Measurements from ENCODE around the gene OBSCN. TPM values are rescaled to one million over a fixed set of nuclear protein-coding genes. Genes with fewer than 3 reads are reported as not detected.

OBSCN gene
- total RNA-seq, 2 experiments from 2014 or later, result 14.3 to 14.9 TPM

- ChIA-PET CTCF (no interaction called here), POLR2A (no interaction called here)
- H3K4me3 Mint-ChIP-seq, result no peak overlapping the region
- H3K27me3 Mint-ChIP-seq, result no peaks in the 10 kb centered on the region
- no peak for DNase-seq
- no peaks in the 10 kb centered on the region for H3K4me1 Mint-ChIP-seq (ENCODE audit: low read depth)
- H3K27ac Mint-ChIP-seq, result no peak overlapping the region
- intact Hi-C loops (cut with micrococcal nuclease), result no loop called here
- H3K9me3 Mint-ChIP-seq, result peaks cover 7% of the 10 kb centered on the region
- peaks cover 6% of the 10 kb centered on the region for H3K36me3 Mint-ChIP-seq
Measured at GRCh38 chr1:228292609-228292911, 84.7 kb downstream of the OBSCN start.

- Mint-ChIP-seq H3K9me3 (peaks cover 12% of the 10 kb centered on the region), H3K27ac (no peak overlapping the region), H3K36me3 (peaks cover 10% of the 10 kb centered on the region), H3K4me3 (no peak overlapping the region), H3K4me1 (ENCODE audit: low read depth) (no peaks in the 10 kb centered on the region), H3K27me3 (no peaks in the 10 kb centered on the region)
- DNase-seq, result no peak
- ChIA-PET POLR2A (no interaction called here), CTCF (no interaction called here)
- intact Hi-C loops (cut with micrococcal nuclease), result loop anchor here (1.0 kb wide), 1 partner anchor 35 kb away; no protein-coding TSS in a partner anchor
Measured at GRCh38 chr1:228293393-228293792, 85.5 kb downstream of the OBSCN start.

- no peak overlapping the region for H3K27ac Mint-ChIP-seq
Measured at GRCh38 chr1:228293816-228294500, 86.1 kb downstream of the OBSCN start.

GRCh38 chr1:228294717-228295116 is 86.9 kb downstream of the OBSCN start:
- H3K4me3 Mint-ChIP-seq, result no peak overlapping the region
- peaks cover 12% of the 10 kb centered on the region for H3K9me3 Mint-ChIP-seq
- intact Hi-C loops (cut with micrococcal nuclease), result no loop called here
- H3K27ac Mint-ChIP-seq, result no peak overlapping the region
- no peaks in the 10 kb centered on the region for H3K27me3 Mint-ChIP-seq
- ChIA-PET CTCF (no interaction called here), POLR2A (no interaction called here)
- no peak for DNase-seq
- peaks cover 12% of the 10 kb centered on the region for H3K36me3 Mint-ChIP-seq
- H3K4me1 Mint-ChIP-seq (ENCODE audit: low read depth), result no peaks in the 10 kb centered on the region

More at GRCh38 chr1:228293816-228294500, 86.1 kb downstream of the OBSCN start:
- Mint-ChIP-seq H3K36me3 (peaks cover 10% of the 10 kb centered on the region), H3K9me3 (peaks cover 12% of the 10 kb centered on the region), H3K4me1 (ENCODE audit: low read depth) (no peaks in the 10 kb centered on the region), H3K4me3 (no peak overlapping the region), H3K27me3 (no peaks in the 10 kb centered on the region)
- ChIA-PET CTCF (no interaction called here), POLR2A (no interaction called here)
- DNase-seq, result no peak
- intact Hi-C loops (cut with micrococcal nuclease), result loop anchor here (1.0 kb wide), 1 partner anchor 34 kb away; no protein-coding TSS in a partner anchor

- Mint-ChIP-seq H3K4me3 (no peak overlapping the region), H3K4me1 (ENCODE audit: low read depth) (no peaks in the 10 kb centered on the region), H3K27ac (no peak overlapping the region), H3K9me3 (peaks cover 13% of the 10 kb centered on the region), H3K36me3 (peaks cover 16% of the 10 kb centered on the region), H3K27me3 (no peaks in the 10 kb centered on the region)
- POLR2A ChIA-PET, result no interaction called here
- CTCF ChIA-PET, result no interaction called here
- intact Hi-C loops (cut with micrococcal nuclease), result no loop called here
- DNase-seq, result no peak
Measured at GRCh38 chr1:228295201-228295600, 87.4 kb downstream of the OBSCN start.

GRCh38 chr1:228295981-228296380 is 88.1 kb downstream of the OBSCN start:
- POLR2A ChIA-PET, result no interaction called here
- no peak overlapping the region for H3K27ac Mint-ChIP-seq
- intact Hi-C loops (cut with micrococcal nuclease), result no loop called here
- peaks cover 19% of the 10 kb centered on the region for H3K9me3 Mint-ChIP-seq
- no peaks in the 10 kb centered on the region for H3K4me1 Mint-ChIP-seq (ENCODE audit: low read depth)
- no peak overlapping the region for H3K4me3 Mint-ChIP-seq
- no peaks in the 10 kb centered on the region for H3K27me3 Mint-ChIP-seq
- no peak for DNase-seq
- CTCF ChIA-PET, result no interaction called here
- peaks cover 20% of the 10 kb centered on the region for H3K36me3 Mint-ChIP-seq

GRCh38 chr1:228297242-228297641 is 89.4 kb downstream of the OBSCN start:
- Mint-ChIP-seq H3K27ac (no peak overlapping the region), H3K4me3 (no peak overlapping the region), H3K36me3 (peaks cover 30% of the 10 kb centered on the region), H3K9me3 (peaks cover 31% of the 10 kb centered on the region), H3K27me3 (no peaks in the 10 kb centered on the region), H3K4me1 (ENCODE audit: low read depth) (no peaks in the 10 kb centered on the region)
- intact Hi-C loops (cut with micrococcal nuclease), result no loop called here
- ChIA-PET POLR2A (no interaction called here), CTCF (no interaction called here)
- DNase-seq, result no peak

- H3K4me3 Mint-ChIP-seq, result no peak overlapping the region
- DNase-seq, result no peak
- ChIA-PET POLR2A (no interaction called here), CTCF (no interaction called here)
- intact Hi-C loops (cut with micrococcal nuclease), result no loop called here
- peaks cover 36% of the 10 kb centered on the region for H3K36me3 Mint-ChIP-seq
- H3K27me3 Mint-ChIP-seq, result no peaks in the 10 kb centered on the region
- no peak overlapping the region for H3K27ac Mint-ChIP-seq
- no peaks in the 10 kb centered on the region for H3K4me1 Mint-ChIP-seq (ENCODE audit: low read depth)
- H3K9me3 Mint-ChIP-seq, result peaks cover 36% of the 10 kb centered on the region
Measured at GRCh38 chr1:228297822-228298221, 90.0 kb downstream of the OBSCN start.

- peaks cover 40% of the 10 kb centered on the region for H3K36me3 Mint-ChIP-seq
- intact Hi-C loops (cut with micrococcal nuclease), result no loop called here
- no peaks in the 10 kb centered on the region for H3K27me3 Mint-ChIP-seq
Measured at GRCh38 chr1:228298471-228298870, 90.6 kb downstream of the OBSCN start.

GRCh38 chr1:228299211-228299610 is 91.4 kb downstream of the OBSCN start:
- Mint-ChIP-seq H3K4me3 (no peak overlapping the region), H3K36me3 (peaks cover 42% of the 10 kb centered on the region), H3K4me1 (ENCODE audit: low read depth) (no peaks in the 10 kb centered on the region), H3K27ac (no peak overlapping the region), H3K27me3 (no peaks in the 10 kb centered on the region), H3K9me3 (peaks cover 46% of the 10 kb centered on the region)
- ChIA-PET CTCF (interaction anchor here (0.6 kb wide), 1 partner anchor 201 kb away, joined by 3 read pairs; no protein-coding TSS in a partner anchor), POLR2A (no interaction called here)
- DNase-seq, result no peak
- intact Hi-C loops (cut with micrococcal nuclease), result no loop called here

More at GRCh38 chr1:228298471-228298870, 90.6 kb downstream of the OBSCN start:
- no peak for DNase-seq
- Mint-ChIP-seq H3K27ac (no peak overlapping the region), H3K9me3 (peaks cover 43% of the 10 kb centered on the region), H3K4me3 (no peak overlapping the region), H3K4me1 (ENCODE audit: low read depth) (no peaks in the 10 kb centered on the region)
- ChIA-PET CTCF (no interaction called here), POLR2A (no interaction called here)

- ChIA-PET POLR2A (no interaction called here), CTCF (no interaction called here)
- Mint-ChIP-seq H3K9me3 (peaks cover 46% of the 10 kb centered on the region), H3K4me3 (no peak overlapping the region), H3K36me3 (peaks cover 42% of the 10 kb centered on the region), H3K27ac (no peak overlapping the region), H3K27me3 (no peaks in the 10 kb centered on the region), H3K4me1 (ENCODE audit: low read depth) (no peaks in the 10 kb centered on the region)
- intact Hi-C loops (cut with micrococcal nuclease), result no loop called here
- DNase-seq, result no peak
Measured at GRCh38 chr1:228299901-228300300, 92.1 kb downstream of the OBSCN start.

- peaks cover 44% of the 10 kb centered on the region for H3K9me3 Mint-ChIP-seq
- no peaks in the 10 kb centered on the region for H3K4me1 Mint-ChIP-seq (ENCODE audit: low read depth)
- intact Hi-C loops (cut with micrococcal nuclease), result no loop called here
- CTCF ChIA-PET, result no interaction called here
- H3K27ac Mint-ChIP-seq, result no peak overlapping the region
- H3K27me3 Mint-ChIP-seq, result no peaks in the 10 kb centered on the region
- POLR2A ChIA-PET, result no interaction called here
- no peak overlapping the region for H3K4me3 Mint-ChIP-seq
- peaks cover 41% of the 10 kb centered on the region for H3K36me3 Mint-ChIP-seq
- no peak for DNase-seq
Measured at GRCh38 chr1:228302086-228302485, 94.2 kb downstream of the OBSCN start.

- no peak overlapping the region for H3K4me3 Mint-ChIP-seq
- POLR2A ChIA-PET, result no interaction called here
Measured at GRCh38 chr1:228303596-228303995, 95.8 kb downstream of the OBSCN start.

More at GRCh38 chr1:228303596-228303995, 95.8 kb downstream of the OBSCN start:
- Mint-ChIP-seq H3K27ac (no peak overlapping the region), H3K27me3 (no peaks in the 10 kb centered on the region), H3K36me3 (peaks cover 33% of the 10 kb centered on the region), H3K9me3 (peaks cover 35% of the 10 kb centered on the region), H3K4me1 (ENCODE audit: low read depth) (no peaks in the 10 kb centered on the region)
- no peak for DNase-seq
- CTCF ChIA-PET, result no interaction called here
- intact Hi-C loops (cut with micrococcal nuclease), result no loop called here
